ENCODE data around the gene PRKCH. TPM values are rescaled to one million over a fixed set of nuclear protein-coding genes. Genes with fewer than 3 reads are reported as not detected.
A peak's percentile ranks its signal among the peaks of the same experiment; 100 is the strongest.

Gene PRKCH
- total RNA-seq, 1 experiment from 2014 or later, result 58.6 TPM

DNA sequence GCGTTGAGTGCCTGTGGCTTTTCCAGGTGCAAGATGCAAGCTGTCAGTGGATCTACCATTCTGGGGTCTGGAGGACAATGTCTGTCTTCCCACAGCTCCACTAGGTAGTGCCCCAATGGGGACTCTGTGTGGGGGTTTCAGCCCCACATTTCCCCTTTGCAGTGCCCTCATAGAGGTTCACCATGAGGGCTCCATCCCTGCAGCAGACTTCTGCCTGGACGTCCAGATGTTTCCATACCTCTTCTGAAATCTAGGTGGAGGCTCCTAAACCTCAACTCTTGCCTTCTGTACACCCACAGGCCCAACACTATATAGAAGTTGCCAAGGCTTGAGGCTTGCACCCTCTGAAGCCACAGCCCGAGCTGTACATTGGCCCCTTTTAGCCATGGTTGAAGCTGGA is 52.9 kb downstream of the PRKCH start:
- in situ Hi-C loops (cut with HindIII; ENCODE audit: low pct_unique_long_range_greater_than_20kb, low sequenced_read_pairs), result no loop called here
- no peak for DNase-seq (ENCODE audit: low read depth, low spot score)

DNA sequence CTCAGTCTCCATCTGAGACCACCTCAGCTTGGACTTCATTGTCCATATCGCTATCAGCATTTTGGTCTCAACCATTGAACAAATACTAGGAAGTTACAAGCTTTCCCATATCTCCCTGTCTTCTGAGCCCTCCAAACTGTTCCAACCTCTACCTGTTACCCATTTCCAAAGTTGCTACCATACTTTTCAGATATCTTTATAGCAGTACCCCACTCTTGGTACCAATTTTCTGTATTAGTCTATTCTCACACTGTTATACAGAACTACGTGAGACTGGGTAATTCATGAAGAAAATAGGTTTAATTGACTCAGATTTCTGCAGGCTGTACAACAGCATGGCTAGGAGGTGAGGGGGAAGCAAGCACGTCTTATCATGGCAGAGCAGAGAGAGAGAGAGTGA is 53.8 kb downstream of the PRKCH start:
- in situ Hi-C loops (cut with HindIII; ENCODE audit: low pct_unique_long_range_greater_than_20kb, low sequenced_read_pairs), result no loop called here
- no peak for DNase-seq (ENCODE audit: low read depth, low spot score)

DNA sequence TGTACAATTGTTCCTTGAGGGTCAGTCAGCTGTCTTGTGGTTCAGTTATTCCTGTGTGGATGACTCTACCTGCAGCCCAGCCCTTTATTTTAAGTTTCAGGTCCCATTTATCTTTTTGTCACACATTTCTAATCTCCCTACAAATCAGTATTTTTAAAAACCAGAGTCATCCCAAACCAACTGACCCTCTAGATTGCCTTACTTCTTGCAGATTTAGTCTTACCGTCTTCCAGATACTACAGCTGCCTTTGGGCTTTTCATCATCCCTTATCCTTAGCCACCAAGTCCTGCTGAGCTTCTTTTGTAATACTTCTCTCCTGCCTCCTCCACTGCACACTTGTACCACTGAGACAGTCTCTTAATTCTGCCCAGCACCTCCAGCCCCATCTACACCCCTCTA is 54.9 kb downstream of the PRKCH start:
- DNase-seq (ENCODE audit: low read depth, low spot score), result no peak
- in situ Hi-C loops (cut with HindIII; ENCODE audit: low pct_unique_long_range_greater_than_20kb, low sequenced_read_pairs), result no loop called here

DNA sequence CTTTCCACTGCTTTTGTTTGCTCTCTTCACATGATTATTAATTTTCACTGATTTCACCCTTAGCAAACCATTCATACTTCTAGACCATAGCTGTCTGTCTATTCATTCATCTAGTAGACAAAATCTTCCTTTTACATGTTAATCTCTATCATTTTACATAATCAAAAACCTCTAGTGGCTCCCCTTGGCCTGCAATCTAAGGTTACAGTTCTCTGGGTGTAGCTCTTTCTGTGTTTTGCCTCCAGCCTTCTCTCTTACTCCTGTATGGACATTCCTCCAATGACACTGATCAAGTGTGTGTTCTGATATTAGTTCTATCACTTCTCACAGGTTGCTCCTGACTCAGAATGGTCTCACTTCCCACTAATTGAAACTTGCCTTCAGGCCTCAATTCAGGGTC is 56.4 kb downstream of the PRKCH start:
- DNase-seq (ENCODE audit: low read depth, low spot score), result no peak
- in situ Hi-C loops (cut with HindIII; ENCODE audit: low pct_unique_long_range_greater_than_20kb, low sequenced_read_pairs), result no loop called here

DNA sequence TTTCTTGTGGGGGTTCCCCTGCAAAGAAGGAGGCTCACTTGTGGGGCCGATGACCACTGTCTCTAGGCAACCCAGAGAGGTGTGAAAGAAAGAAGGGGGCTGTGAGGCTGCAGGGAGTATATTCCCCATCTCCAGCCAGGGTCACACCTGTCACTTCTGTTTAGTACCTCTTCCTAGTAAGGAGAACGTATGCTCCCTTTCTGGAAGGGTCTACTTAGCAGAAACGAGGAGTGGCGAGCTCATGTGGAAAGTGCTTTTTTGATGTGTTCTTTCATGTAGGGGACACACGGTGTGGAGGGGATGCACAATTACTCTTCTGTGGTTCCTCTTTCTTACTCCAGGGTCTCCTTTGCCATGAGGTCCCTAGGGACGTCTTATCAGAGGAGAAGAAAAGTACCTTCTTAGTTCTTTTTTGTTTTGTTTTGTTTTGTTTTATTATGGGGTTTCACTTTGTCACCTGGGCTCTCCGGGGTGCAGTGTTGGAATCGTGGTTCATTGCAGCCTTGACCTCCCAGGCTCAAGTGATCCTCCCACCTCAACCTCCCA is 58.3 kb downstream of the PRKCH start:
- no peak for DNase-seq (ENCODE audit: low read depth, low spot score)
- in situ Hi-C loops (cut with HindIII; ENCODE audit: low pct_unique_long_range_greater_than_20kb, low sequenced_read_pairs), result no loop called here

DNA sequence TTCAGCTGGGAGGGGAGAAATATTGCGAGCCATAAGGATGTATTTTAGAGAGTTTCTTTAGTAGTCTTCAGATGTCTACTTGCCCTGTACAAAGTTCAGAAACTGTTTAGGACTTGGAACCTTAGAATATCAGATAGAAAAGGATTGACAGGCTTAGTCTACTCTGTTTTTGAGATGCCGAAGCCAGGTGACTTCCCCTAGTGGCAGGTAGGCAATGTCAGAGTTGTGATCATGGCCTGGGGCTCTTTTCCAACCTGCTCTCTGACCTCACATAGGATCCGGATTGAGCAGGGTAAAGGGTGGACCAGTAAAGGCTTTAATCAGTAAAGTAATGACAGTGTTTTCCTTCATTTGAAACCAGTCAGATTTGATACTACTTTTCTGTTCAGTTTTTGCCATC is 59.6 kb downstream of the PRKCH start:
- in situ Hi-C loops (cut with HindIII; ENCODE audit: low pct_unique_long_range_greater_than_20kb, low sequenced_read_pairs), result no loop called here

DNA sequence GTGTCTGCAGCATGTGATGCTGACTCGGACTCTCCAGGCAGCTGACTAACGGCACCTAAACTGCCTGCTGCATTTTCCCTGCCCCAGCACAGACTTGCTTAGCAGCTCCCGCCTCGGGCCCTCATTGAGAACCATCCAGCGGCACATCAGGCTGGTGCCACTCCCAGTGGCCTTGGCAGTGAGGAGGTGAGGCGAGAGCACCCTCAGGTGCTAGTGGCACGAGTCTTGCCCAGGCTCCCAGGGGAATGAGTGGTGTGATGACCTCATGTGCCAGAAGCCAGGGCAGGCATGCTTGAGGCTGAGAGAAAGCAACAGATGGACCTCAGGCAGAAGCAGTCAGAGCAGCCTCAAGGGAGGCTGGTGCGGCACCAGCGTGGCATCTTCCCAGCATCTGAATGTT is 60.2 kb downstream of the PRKCH start:
- in situ Hi-C loops (cut with HindIII; ENCODE audit: low pct_unique_long_range_greater_than_20kb, low sequenced_read_pairs), result no loop called here
- no peak for DNase-seq (ENCODE audit: low read depth, low spot score)

More for the DNA sequence above, 59.6 kb downstream of the PRKCH start:
- no peak for DNase-seq (ENCODE audit: low read depth, low spot score)

DNA sequence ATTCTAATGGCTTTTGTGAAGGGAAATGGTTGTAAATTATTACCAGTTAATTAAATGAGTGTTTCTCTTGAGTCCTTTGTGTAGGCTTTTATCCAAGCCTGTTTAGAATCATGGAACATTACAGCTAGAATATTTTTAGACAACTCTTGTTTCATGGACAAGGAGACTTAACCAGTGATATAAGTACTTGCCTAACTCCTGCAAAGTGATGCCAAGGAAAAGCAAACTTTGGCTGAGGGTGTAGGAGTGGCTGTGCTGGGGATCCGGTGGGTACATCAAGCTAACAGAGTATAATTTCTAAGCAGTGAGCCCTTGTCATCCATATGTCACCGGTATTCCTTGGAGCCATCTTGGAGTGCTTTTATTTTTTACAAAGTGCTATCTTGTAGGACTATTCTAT is 61.5 kb downstream of the PRKCH start:
- in situ Hi-C loops (cut with HindIII; ENCODE audit: low pct_unique_long_range_greater_than_20kb, low sequenced_read_pairs), result no loop called here

DNA sequence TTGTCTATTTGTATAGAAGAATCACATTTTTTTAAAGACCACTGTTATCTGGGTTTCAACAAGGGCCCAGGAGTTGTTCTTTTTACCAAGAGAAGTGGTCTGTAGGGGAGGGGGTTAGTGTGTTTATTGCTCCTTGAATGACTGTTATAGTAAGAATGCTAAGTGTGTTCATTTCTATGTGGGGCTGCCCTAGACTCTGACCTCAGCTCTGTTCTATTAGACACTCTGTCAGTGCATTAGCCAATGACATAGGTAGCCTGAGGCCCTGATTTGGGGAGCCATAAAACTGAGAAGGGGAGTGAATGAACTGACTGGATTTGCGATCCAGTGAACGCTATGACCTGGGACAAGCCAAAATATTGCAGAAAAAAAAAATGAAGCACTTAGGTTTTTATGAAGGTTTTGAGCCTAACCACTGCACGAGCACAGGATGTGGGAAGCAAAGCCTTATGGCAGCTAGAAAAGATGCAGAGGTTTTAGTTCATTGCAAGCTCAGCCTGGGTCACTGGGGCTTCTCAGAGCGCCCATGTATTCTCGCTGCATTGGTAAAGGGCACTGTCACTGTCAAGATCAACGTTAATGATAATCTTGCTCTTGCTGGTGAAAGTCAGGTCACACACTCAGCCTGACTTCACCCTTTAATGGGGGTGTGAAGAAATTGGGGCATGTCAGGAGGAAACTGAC is 63.8 kb downstream of the PRKCH start:
- in situ Hi-C loops (cut with HindIII; ENCODE audit: low pct_unique_long_range_greater_than_20kb, low sequenced_read_pairs), result no loop called here
- no peak for DNase-seq (ENCODE audit: low read depth, low spot score)

More for the DNA sequence above, 61.5 kb downstream of the PRKCH start:
- DNase-seq (ENCODE audit: low read depth, low spot score), result no peak

DNA sequence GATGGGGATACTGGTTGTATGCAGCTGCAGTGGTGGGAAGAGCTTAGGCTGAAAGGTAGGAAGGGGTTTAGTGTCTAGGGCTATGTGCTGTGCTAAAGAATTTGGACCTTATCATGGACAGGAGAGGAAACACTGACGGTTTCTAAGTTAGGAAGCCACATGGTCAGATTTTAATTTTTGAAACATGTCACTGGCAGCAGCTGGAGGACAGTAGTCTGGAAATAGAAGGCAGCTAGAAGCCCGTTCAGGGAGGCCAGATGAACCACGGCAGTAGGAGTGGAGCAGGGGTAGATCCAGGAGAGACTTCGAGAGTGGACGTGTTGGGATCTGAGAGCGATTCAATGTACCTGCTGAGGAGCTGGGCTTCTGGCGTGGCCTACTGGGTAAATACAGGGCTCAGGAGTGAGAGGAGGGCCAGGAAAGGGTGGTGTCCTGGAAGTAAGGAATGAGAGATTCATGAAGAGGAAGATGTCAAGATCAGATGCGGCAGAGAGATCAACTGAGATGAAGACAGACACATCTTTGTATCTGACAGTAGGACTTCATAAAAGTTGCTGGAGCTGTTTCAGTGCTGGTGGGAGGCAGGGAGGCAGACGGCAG is 64.9 kb downstream of the PRKCH start:
- DNase-seq (ENCODE audit: low read depth, low spot score), result no peak
- in situ Hi-C loops (cut with HindIII; ENCODE audit: low pct_unique_long_range_greater_than_20kb, low sequenced_read_pairs), result no loop called here

DNA sequence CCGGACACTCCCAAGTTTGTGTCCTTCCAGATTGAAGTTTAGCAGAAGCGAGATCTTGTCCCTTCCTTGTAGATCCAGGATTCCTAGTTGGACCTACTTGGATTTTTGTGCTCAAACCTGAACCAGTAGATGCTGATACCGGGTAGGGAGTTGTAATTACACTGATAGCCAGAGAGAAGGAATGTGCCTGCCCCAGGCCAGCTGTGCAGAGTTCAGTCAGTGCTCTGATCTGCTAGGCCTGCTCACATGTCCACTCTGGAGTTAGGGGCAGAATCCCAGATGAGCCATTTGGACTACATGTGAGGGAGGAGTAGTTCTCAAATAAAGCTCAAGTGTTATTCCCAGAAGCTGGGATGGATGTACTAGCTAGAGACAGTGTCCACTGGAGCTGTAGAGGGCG is 65.7 kb downstream of the PRKCH start:
- in situ Hi-C loops (cut with HindIII; ENCODE audit: low pct_unique_long_range_greater_than_20kb, low sequenced_read_pairs), result no loop called here

DNA sequence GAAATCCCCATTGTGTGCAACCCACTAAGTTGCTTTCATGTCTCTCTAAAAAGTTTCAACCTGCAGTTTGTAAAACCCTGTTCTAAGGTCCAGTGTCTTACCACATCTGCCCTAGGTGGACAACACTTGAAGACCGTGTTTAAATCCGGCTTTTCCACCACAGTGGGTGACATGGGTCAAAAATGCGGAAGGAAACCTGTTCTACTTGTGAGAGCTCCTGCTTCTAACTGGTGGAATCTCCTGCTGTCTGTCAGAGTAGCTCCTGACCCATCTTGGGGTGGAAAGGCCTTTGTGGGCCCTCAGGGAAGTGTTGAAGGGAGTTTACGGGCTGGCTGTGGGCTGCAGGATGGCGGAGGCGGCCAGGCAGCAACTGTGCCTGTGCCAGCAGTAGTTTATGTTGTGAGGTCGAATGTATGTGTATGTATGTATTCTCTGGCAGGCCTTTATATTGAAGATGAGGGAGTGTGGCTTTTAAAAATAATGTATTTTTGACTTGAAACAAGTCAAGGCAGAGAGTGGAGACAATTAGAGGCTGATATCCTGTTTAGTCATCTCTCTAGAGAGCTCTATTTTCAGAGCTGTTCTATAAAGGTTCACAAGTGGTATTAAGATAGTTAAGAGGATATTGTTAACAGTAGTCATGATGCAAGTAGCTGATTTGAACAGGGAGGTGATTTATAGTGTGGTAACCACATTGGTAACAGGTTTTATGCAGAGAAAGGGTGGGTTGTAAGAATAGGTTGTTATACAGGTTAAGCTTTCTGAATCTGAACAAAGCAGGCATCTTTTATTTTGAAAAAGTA is 67.0 kb downstream of the PRKCH start:
- DNase-seq (ENCODE audit: low read depth, low spot score), result peak; percentile 63
- in situ Hi-C loops (cut with HindIII; ENCODE audit: low pct_unique_long_range_greater_than_20kb, low sequenced_read_pairs), result no loop called here

More for the DNA sequence above, 65.7 kb downstream of the PRKCH start:
- DNase-seq (ENCODE audit: low read depth, low spot score), result no peak

DNA sequence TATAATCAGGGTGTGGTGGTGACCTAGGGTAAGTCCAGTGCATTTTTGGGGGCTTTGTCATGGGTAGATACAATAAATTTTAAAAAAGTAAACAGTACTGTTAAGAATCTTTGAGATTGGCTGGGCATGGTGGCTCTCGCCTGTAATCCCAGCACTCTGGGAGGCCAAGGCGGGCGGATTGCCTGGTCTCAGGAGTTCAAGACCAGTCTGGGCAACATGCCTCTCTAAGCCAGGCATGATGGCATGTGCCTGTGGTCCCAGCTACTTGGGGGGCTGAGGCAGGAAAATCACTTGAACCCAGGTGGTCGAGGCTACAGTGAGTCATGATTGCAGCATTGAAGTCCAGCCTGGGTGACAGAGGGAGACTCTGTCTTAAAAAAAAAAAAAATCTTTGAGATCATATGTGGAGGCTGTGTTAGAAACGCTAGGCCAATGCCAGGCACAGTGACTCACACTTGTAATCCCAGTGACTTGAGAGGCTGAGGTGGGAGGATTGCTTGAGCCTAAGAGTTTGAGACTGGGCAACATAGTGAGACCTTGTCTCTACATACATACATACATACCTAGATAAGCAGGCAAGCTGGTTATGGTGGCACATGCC is 67.7 kb downstream of the PRKCH start:
- DNase-seq (ENCODE audit: low read depth, low spot score), result no peak
- in situ Hi-C loops (cut with HindIII; ENCODE audit: low pct_unique_long_range_greater_than_20kb, low sequenced_read_pairs), result no loop called here

DNA sequence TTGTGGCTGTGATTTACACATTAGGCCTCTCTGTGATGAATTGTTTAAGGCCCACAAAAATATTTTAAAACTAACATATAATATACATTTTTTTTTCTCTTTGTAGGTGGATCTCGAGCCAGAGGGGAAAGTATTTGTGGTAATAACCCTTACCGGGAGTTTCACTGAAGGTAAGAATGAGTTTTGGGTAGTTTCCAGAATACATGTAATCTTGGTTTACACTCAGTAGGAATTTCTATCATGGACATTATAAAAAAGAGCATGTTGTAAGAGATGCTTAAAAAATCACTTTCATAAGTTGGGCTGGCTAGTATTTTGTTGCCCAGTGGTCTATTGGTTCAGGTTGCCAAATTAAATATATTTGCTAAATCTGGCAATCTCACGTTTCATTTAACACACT is 69.7 kb downstream of the PRKCH start:
- no peak for DNase-seq (ENCODE audit: low read depth, low spot score)
- in situ Hi-C loops (cut with HindIII; ENCODE audit: low pct_unique_long_range_greater_than_20kb, low sequenced_read_pairs), result no loop called here

DNA sequence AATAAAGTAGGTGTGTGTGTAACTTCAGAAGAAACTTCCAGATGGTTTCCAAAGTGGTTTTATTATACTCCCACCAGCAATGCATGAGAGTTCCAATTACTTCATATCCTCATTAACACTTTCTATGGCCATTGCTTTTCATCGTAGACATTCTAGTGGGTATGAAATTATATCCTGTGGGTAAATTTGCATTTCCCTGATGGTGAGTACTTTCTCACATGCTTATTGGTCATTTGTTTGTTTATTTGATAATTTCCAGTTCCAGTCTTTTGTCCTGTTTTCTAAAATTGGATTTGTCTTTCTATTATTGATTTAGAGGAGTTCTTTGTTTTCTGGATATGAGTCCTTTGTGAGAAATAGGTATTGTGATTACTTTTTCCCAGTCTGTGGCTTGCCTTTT is 70.9 kb downstream of the PRKCH start:
- DNase-seq (ENCODE audit: low read depth, low spot score), result no peak
- in situ Hi-C loops (cut with HindIII; ENCODE audit: low pct_unique_long_range_greater_than_20kb, low sequenced_read_pairs), result no loop called here

DNA sequence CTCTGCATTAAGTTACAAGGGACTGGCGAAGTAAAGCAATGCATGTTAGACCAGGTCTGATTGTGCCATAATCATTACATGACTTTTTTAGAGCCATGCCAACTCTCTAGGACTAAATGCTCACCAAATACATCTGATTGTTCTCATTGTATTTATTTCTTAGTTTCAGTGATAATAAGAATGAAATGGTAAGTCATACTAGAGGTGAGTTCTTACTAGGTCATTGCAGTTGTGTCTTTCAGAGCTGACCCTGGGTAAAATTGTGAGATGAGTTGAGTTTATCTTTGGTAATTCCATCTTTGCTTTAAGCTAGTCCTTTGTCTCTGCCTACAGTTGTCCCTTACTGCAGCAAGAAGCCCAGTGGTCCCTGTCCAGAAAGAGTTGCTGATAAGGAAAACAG is 73.2 kb downstream of the PRKCH start:
- no peak for DNase-seq (ENCODE audit: low read depth, low spot score)
- in situ Hi-C loops (cut with HindIII; ENCODE audit: low pct_unique_long_range_greater_than_20kb, low sequenced_read_pairs), result no loop called here

DNA sequence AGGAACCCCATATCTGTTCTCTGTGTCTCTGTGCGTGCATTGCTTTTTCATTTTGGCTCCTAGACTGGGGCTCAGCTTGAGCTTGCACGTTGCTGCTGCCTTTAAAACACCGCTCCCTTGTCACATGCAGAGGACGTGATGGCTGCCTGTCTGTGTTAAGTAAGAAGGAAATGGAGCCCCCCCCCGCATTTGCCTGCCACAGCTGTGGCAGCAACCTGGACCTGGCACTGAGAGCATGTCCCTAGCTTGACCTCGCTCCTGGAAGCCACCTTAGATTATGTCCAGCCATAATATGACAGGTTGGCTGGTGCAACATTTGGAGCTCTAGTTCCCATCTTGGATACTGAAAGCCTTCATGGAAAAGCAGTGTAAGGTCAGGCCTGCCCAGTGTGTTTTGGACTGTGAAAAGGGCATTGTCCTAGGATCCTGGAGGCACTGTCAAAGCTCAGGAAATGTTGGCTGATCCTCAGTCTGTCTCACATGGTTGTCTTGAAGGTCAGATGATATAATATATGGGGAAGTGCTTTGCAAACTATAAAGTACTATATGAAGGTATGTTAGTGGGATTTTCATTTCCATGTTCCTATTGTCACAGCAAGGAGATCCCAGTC is 73.8 kb downstream of the PRKCH start:
- in situ Hi-C loops (cut with HindIII; ENCODE audit: low pct_unique_long_range_greater_than_20kb, low sequenced_read_pairs), result no loop called here
- DNase-seq (ENCODE audit: low read depth, low spot score), result peak; percentile 91

DNA sequence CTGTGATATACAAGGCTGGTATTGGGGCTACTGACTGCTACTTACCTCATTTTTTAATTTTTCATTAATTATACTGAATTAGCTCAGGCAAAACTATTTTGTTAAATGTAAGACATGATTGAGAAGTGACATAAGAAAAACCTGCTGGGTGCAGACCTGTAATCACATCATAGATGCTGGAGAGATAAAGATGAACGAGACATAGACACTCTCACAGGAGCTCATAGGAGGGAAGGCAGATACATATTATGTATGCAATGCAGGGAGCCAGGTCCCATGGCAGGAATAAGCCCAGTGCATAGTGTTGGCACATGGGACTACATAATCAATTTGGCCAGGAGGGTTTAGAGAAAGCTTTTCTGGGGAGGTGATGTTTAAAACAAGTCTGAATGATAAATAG is 74.9 kb downstream of the PRKCH start:
- in situ Hi-C loops (cut with HindIII; ENCODE audit: low pct_unique_long_range_greater_than_20kb, low sequenced_read_pairs), result no loop called here
- no peak for DNase-seq (ENCODE audit: low read depth, low spot score)
